SKM-1 treated with dmso at 0.1 percent for 144 hours (cell line): Measurements from ENCODE around the gene CALHM4.
A peak's percentile ranks its signal among the peaks of the same experiment; 100 is the strongest.

Experiments
- DNase-seq: peaks from one replicate; lab custom pipeline; 2025; ENCODE audit not compliant: unreplicated experiment; lab: John Stamatoyannopoulos, UW

The CALHM4 gene

DNA sequence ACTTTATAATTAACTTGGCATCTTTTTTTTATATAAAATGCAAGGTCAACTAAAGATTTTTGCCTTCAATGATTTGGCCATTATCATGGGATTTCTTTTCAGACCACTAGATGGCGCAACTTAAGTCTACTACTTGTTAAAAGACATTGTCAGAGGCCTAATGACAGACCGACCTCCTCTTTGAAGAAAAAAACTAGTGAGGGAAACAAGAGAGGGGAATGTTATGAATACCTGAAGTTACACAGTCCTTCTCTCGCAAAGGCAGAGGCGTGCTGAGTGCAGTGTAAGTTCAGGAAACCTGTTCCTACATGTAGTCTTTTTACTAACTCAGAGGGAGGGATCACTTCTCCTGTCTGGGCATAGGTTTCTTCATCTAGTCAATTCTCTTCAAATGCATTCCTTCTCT is 17.3 kb upstream of the CALHM4 start:
- peak; percentile 62 for DNase-seq

DNA sequence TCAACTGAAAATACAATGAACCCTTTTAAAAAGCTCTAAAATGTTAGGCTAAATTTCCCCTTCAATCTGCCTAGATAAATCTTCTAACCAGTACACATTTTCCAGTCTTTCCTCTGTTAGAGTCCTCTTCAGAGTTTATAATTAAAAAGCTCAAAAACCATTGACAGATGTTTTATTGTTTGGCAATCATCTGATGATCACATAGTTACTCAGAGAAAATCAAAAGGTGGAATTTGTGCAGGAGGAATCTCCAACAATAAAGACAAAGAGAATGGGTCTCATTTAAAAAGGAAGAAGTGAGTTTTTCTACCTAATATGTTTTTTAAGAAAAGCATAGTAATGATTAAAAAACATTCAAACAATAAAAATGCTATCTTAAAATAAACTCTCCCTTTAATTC is 11.1 kb upstream of the CALHM4 start:
- no peak for DNase-seq

DNA sequence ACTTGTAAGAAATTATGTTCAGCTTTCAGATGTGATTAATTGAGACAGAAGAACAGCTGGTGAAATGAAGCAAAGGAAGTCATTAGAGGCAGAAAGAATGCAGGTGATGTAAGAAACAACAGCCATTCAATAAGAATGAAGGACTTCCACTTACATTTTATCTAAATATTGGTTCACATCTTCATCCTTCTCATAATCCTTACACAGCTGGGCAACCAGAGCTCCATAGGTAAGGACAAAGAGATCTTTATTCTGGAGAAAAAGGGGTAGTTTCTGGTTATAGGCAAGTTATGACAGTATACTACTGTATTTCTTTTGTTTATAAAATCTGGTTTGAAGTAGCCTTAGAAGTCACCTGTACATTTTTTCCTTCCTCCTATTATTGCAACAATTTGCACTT is 10.4 kb upstream of the CALHM4 start:
- DNase-seq: no peak

DNA sequence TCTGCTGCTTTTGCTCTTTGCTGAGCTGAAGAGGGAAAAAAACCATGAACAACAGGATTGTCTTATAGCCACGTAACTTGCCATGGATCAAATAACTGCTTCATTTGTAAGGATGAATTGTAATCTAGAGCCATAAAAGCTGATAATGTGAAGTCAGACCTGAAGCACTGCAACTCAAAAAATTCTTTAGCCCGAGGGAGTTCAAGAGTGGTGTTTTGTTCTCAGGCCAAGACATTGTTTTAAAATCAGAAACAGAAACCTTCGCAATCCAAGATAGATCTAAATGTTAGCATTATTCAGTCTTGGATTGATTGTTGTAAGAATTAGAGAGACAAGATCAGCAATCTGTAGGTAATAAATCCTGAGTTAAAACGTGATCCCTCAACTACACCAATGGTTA is 7.9 kb upstream of the CALHM4 start, which contains the start of gene TRAPPC3L:
Gene TRAPPC3L, minus strand, starts transcription at position 34 of the 400 bp plus-strand sequence. CDS start 170 bp downstream, outside the sequence.
- DNase-seq: no peak

DNA sequence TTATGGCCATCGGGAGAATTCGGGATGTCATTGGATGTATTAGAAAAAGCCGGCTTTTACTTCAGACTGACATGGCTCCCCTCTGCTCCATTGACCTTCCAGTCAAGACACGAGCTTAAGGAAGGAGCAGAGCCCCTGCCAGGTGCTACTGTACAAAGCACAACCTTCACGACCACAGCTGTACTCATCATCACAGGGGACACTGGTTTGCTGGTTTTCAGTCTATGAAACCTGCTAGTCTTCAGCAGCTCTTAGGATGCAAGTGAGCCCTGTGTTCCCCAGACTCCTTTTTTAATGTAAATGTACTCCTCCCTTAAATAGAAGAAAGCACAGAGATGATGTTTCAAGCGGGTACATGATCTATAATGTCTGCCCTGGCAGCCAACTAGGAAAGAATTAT is 6.2 kb upstream of the CALHM4 start:
- no peak for DNase-seq

DNA sequence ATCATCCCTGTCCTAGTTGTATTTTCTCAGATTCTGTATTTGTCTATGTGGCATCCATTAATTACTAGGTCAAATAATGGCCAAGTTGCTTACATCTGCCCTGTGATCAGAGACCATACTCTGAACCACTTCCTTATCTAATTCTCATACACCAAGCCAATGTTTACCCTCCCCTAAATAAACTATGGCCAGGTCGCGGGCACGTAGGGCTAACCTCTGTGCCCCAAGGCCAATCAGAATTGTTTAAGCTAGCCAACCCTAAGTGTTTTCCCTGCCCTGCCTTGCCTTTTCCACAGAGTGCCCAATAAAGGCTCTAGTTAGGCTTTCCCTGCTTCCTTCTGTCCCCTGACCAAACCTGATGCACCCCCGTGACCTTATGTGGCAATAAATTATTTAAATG is 2.8 kb upstream of the CALHM4 start:
- no peak for DNase-seq

DNA sequence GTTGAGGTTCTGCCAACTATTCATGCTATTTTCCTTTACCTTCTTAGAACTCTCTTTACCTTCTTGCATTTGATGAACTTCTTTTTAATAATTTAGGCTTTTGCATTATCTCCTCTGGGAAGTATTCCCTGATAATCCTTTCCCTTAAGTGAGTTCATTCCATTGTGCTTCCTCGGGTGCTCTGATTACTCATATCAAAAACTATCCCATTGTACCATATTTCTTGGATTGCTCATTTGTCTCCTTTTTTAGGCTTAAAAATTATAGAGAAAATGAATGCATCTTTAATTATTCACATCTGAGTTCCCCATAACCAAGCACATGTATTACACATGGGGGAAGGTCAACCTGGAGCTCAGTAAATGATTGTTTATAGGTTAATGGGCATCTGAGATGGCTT is 2.5 kb downstream of the CALHM4 start:
- DNase-seq: no peak

DNA sequence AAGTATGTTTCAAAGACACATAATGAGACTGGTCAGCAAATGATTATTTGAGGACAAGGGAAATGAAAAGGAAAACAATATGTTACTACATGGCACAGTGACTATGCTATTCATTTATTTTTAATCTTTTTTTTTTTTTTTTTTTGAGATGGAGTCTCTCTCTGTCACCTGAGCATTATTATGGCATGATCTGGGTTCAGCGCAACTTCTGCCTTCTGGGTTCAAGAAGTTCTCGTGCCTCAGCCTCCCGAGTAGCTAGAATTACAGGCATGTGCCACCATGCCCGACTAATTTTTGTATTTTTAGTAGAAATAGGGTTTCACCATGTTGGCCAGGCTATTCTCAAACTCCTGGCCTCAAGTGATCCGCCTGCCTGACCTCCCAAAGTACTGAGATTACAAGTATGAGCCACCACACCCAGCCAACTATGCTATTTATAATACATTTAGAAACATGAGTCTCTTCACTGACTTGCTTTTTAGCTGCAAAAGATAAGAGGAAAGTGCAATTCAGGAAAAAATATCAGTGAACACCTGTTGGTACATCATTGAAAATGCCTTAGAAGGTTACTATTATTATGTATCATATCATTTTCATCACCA is 3.4 kb downstream of the CALHM4 start:
- no peak for DNase-seq

DNA sequence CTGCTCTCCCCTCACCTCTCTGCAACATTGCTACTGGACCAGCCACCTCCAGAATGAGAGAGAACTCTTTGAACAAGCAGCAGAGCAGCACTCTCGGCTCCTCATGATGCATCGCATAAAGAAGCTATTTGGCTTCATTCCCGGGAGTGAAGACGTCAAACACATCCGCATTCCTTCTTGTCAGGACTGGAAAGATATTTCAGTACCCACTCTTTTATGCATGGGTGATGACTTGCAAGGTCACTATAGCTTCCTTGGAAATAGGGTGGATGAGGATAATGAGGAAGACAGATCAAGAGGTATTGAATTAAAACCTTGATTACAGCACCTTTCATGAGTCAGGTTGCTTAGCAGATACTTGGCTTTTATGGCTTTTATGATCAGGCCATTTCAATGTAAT is 4.3 kb downstream of the CALHM4 start:
- no peak for DNase-seq

DNA sequence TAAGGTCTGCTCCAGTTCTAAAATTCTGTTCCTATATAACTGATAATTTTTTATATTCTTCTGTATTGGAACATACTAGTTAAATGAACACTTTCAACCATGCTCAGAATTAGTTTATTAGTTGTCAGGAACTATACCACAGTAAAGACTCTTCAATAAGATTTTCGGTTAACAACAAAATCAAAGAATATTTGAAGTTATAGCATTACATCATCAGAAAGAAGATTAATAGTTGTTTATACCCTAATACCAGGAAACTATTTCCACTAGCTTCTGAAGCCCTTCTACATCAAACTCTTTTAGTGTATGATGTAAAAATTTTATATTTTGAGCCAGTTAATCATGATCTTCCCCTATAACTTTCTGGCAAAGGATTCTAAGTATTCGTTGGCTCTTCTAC is 6.6 kb downstream of the CALHM4 start:
- DNase-seq: no peak

DNA sequence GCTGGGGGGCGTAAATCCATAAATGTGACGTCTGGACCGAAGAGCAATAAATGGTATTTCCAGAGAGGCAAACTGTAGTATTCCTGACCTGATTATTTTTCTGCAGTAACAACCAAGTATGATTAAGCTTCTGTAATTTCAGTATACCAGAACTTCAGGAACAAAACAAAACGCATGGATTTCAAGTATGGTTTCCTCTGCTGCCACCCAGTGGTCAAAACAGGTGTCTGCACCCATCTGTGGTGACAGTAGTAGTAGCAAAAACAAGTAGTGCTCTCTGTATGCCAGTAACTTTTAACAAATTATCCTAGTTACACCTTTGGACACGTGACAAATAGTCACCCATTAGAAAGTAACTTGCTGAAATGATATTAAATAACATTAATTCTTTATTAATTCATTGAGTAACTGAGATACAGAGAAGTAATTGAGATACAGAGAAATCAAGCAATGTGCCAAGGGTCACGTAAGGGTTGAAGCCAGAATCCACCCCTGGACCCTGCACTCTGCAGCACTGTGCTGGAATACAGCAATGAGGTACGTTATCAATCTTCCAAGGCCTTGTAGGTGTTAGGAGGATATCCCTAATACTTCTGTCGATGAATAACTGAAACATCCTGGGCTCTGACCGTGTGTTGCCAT is 7.9 kb downstream of the CALHM4 start:
- DNase-seq: peak; percentile 52

DNA sequence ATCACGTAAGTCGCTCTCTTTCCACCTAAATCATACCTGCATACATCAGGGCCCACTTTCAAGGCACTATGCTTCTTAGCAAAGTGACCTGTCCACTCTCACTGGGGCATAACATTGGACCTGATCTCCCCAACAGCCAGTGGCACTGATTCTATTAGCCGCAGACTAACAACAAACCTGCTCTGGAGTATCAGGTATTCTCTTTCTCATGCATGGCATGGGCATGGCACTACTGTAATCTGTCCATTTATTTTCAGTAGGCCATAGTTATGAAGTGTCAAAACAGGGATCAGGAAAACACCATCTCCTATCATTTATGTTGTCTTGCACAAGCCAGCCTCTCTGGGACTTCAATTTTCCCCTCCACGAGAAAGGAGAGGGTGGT is 8.5 kb downstream of the CALHM4 start:
- no peak for DNase-seq

DNA sequence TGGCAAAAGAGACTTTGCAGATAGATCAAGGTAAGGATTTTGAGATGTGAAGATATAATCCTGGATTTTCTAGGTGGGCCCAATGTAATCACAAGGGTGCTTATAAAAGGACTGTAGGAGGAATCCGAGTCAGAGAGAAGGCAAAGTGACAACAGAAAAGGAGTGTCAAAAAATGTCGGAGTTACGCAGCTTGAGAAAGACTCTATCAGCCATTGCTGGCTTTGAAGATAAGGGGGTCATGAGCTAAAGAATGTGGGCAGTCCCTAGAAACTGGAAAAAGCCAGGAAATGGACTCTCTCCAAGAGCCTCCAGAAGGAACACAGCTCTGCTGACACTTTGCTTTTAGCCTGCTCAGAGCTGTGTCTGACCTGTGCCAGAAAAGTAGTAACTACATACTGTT is 9.1 kb downstream of the CALHM4 start:
- no peak for DNase-seq

DNA sequence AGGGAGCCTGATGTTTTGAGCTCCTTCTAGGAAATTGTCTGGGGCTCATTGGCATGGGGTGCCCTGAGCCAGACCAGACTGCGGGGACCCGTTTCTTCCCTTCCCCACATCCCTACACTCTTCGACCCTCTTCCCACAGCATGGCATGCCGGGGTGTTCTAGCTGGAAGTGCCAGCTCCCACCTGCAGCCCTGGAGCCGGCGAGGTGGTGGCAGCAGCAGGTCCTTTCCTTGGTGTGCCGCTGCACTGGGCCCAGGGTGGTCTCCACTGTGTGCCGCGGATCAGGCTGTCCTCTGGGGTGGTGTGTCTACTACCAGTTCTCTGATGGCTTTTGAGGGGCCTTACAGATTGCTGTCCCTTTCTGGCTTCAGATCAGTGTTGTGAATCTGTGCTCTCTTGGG is 10.3 kb downstream of the CALHM4 start:
- DNase-seq: no peak

DNA sequence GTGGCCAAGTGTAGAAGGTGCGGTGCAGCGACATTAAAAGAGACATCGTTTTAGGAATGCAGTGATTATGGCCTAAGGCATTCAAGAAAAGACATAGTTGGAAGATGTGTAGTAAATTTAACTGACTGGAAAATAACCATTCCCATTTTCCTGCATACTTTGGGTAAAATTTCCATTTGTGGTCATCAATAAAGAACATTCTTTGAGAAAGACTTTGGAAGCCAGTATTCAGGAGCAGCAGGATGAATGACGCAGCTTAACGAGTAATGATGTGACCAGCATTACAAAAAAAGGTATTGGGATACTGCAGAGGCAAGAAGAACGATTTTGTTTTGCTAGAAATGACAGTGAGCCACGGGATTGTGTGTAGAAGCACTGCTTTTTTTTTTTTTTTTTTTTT is 10.8 kb downstream of the CALHM4 start:
- no peak for DNase-seq

DNA sequence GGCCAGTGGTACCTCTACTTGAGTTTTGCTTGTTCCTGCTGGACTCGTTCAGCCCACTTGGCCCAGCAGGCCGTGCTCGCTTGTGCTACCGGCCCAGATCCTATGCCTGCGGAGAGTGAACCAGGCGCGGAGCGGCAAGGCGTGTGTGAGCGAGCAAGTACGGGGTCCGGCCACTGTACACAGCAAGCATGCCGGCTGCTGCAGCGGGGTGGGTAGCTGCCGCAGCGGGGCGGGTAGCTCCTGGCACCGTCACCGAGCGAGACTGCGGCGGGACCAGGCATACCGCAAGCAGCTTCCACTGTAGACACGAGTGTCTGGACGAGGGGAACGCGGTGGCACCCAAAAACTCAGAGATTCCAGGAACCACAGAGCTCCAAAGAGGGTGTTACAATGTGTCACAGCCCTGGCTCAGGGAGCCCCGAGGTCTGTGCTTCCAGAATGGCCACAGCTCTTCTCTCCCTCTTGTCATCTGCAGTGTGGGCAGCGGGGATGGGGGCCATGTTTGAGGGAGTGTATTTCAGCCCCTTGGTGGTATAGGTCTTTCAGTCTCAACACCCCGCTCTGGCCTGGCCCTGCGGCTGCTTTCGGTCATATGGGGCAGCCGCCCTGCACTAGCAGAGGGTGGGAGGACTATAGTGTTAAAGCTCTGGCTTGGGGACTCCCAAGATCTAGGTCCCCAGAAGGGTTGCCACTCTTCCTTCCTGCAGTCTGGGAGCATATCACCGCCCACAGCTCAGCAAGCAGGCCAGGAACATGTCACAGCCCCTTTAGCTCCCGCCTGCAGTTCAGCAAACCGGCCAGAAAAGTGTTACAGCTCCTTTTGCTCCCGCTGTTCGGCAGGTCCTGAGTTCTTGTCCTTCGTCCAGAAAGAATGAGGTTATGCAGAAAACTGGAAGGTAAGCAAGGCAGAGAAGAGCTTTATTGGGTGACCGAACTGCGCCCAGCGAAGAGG is 11.6 kb downstream of the CALHM4 start:
- no peak for DNase-seq

DNA sequence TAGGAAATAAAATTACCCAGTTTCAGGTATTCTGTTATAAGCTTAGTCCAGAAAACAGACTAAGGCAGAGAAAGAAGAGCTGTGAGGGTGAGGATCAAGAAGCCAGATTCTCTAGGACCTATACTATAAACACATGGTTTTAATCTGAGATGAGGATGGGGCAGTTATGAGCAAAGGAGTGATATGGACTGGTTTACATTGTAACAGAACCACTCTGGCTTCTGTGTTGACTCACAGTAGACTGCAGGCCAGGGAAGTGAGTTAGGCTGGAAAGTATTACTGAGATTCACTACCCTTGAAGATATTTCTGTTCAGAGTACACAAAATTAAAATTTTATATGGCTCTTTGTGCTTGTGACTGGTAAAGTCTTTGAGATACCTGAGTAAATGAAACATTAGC is 14.6 kb downstream of the CALHM4 start:
- DNase-seq: no peak

DNA sequence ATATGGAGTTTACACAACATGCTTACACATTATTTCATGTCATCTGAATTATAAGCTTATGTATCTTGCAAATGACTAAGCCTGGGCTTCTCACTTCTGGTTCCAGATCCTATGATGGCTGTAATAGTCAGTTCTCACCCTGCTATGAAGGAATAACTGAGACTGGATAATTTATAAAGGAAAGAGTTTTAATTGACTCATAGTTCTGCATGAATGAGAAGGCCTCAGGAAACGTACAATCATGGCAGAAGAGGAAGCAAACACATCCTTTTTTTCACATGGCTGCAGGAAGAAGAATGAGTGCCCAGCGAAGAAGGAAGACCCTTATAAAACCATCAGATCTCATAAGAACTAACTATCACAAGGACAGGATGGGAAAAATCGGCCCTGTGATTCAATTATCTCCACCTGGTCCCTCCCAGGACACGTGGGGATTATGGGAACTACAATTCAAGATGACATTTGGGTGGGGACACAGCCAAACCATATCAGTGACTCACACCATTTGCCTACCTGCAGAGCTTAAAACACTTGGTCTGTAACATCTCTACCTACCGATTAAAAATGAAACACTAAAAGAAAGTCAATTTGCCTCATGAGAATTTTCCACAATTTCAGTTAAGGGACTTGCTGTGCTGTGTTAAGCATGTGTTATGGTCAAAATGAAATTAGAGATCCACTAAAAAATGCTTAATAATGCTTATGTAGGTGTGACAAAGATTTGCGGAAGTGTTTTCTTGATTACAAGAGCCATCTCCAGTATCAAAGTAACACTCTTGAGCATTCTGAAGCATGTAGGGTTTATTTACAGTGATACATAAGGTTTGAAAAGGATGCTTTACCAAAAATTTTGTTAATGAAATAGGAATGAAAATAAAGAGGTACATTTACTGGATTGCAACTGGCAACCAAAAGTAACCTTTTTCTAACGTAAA is 15.5 kb downstream of the CALHM4 start:
- DNase-seq: no peak

DNA sequence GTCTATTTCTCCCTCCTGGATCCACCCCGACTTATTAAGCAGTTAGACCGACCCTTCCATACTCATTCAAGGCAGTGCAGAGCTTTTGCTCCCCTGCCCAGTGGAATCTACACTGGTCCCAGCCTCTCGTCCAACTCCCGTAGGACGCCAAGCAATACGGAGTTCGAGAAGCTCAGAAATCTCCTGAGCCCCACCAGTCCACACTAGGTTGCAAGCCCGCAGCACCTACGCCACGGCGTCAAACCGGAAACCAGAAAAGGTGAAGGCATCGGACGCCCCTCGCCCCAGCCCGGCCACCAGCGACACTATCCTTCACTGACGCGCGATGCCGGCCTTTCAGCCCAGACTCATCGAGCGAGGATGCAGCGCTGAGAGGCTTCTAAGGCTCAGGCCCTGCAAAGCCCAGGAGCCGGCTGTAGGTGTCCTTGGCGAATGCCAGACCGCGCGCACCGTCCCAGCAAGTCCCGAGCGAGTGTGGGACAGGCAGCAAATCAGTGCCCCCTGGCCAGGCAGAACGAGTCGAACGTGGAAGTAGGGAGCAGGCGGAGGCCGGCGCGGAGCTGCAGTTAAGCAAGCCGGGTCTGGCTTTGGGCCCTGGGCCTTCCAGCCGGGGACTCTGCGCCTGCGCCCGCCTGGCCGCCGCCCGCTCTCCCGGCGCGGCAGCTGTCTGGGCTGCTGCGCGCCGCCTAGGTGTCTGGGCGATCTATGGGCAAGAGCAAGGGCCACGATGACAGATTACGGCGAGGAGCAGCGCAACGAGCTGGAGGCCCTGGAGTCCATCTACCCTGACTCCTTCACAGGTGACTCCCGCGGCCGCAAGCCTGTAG is 17.5 kb downstream of the CALHM4 start, which contains the start of gene RWDD1:
Gene RWDD1, plus strand, starts transcription at position 649 of the 827 bp plus-strand sequence. Its CDS starts 79 bp downstream, at position 728.
- DNase-seq: peak; percentile 99

DNA sequence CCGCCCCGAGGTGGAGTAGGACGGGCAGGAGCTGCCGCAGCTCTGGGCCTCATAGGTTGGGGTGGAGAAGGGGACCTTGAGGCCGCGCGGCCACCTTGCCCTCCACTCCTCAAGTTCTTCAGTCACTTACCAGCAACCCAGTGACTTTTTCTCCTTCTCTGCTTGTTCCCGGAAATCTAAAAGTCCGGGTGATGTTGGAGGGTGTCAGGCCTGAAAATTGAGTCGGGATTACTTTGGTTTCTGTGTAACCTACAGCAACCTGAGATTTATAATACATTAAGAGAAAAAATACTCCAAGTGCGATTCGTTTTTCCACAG is 18.1 kb downstream of the CALHM4 start:
- DNase-seq: no peak
